Fibroblast of lung (primary cell): ENCODE results near the gene KLK7.

Experiments
- EZH2 ChIP-seq: IDR thresholded peaks from 2 replicates; pipeline ENCODE4 v1.5.1; 2012; ENCODE audit warnings: low read length, control low read depth, mild to moderate bottlenecking; ENCODE audit errors: missing control alignments
- TF ChIP-seq, protein P1 (sequence below), 2 donors: IDR thresholded peaks in 1 of 2; conservative IDR thresholded peaks in 1 of 2; 1 replicate in 1 of 2; 2 replicates in 1 of 2; pipeline ENCODE4 v1.5.1; 2011 to 2012; ENCODE audit warnings: low read length in 2 of 2, control low read depth in 1 of 2, inconsistent platforms in 1 of 2, low read depth in 1 of 2, mild to moderate bottlenecking in 1 of 2

DNA sequence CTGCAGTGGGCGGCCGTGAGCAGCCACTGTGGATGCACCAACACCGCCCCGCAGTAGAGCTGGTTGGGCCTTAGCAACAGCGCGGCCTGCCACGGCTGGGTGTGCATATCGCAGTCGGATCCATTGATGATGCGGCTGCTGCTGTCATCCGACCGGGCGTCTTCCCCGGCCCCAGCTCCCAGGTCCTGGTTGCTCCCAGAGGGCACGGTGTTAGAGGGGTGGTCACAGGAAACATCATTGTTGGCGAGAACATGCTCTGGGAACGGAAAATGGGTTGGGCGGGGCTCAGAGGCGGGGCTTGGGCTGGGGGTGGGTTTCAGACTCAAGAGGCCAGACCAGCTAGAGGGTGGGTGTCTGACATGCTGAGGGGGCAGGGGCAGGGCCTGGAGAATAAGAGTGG lies 33.9 kb downstream of the KLK7 start:
- no peak for TF ChIP-seq EZH2
- TF ChIP-seq, protein P1, sequence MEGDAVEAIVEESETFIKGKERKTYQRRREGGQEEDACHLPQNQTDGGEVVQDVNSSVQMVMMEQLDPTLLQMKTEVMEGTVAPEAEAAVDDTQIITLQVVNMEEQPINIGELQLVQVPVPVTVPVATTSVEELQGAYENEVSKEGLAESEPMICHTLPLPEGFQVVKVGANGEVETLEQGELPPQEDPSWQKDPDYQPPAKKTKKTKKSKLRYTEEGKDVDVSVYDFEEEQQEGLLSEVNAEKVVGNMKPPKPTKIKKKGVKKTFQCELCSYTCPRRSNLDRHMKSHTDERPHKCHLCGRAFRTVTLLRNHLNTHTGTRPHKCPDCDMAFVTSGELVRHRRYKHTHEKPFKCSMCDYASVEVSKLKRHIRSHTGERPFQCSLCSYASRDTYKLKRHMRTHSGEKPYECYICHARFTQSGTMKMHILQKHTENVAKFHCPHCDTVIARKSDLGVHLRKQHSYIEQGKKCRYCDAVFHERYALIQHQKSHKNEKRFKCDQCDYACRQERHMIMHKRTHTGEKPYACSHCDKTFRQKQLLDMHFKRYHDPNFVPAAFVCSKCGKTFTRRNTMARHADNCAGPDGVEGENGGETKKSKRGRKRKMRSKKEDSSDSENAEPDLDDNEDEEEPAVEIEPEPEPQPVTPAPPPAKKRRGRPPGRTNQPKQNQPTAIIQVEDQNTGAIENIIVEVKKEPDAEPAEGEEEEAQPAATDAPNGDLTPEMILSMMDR (conservative IDR thresholded peaks at IDR 0.05 in 1 of 2, IDR thresholded peaks at IDR 0.05 in 1 of 2; ENCODE audit: low read depth in 1 of 2, low read length in 2 of 2) = no peak
